Measurements from ENCODE around the gene DNAJC4. TPM values are rescaled to one million over a fixed set of nuclear protein-coding genes. Genes with fewer than 3 reads are reported as not detected.

Gene DNAJC4
- total and polyA plus RNA-seq, 9 of the 15 experiments (the other 6 are each of a cell fraction or from before 2014, with no cell fraction given), result 4.0 to 32.6 (median 19.9) TPM

- intact Hi-C loops (cut with micrococcal nuclease) (loop anchor here (10.0 kb wide), 1 partner anchor 59 kb away; the partner anchor contains the start of genes CATSPERZ and ESRRA), in situ Hi-C loops (cut with MboI) (no loop called here)
- 3% methylated on average over 4 of the region's 6 CpGs for WGBS (ENCODE audit: insufficient coverage, low coverage, missing lambda C conversion rate)
- peaks cover 51% of the 10 kb centered on the region for H3K79me2 ChIP-seq (ENCODE audit: control insufficient read depth, insufficient read depth, low read length)
- H4K20me1 ChIP-seq (replicated peaks; ENCODE audit: control insufficient read depth, insufficient read depth, low read length), result 0 out of 2 replicates have a peak, but pooled peaks cover 3% of the 10 kb centered on the region
- FAIRE-seq (no peak), DNase-seq (ENCODE audit: extremely low read depth in 1 of 4, low spot score in 3 of 4) (no peak), ATAC-seq (no peak)
- peak; percentile 51 for TF ChIP-seq CBFA2T2 (conservative IDR thresholded peaks at IDR 0.05)
- TF ChIP-seq CBFA2T3 (IDR thresholded peaks at IDR 0.05), result peak; percentile 38; the same call in 1 of the 2 replicates
- TF ChIP-seq CREB3L1 (IDR thresholded peaks at IDR 0.05; ENCODE audit: borderline replicate concordance, low read depth), result no peak
- TF ChIP-seq ZNF740 (CRISPR knock-in tag; IDR thresholded peaks at IDR 0.05), result no peak
- 0 out of 4 replicates have a peak, but pooled peaks of 1 of the 2 experiments have one; percentile 24 for TF ChIP-seq ZNF740 (tag; IDR thresholded peaks at IDR 0.05)
- TF ChIP-seq POLR2G (IDR thresholded peaks at IDR 0.05; ENCODE audit: low read depth, low read length), result peak; percentile 57; the same call in 1 of the 2 replicates
- TF ChIP-seq CBX5 (IDR thresholded peaks at IDR 0.05; ENCODE audit: borderline replicate concordance, low read depth), result no peak
- TF ChIP-seq SPI1 (IDR thresholded peaks at IDR 0.05; ENCODE audit: borderline replicate concordance, low read depth, low read length), result peak; percentile 48; the same call in 1 of the 2 replicates
- TF ChIP-seq ATF7 (IDR thresholded peaks at IDR 0.05), result no peak
- 0 out of 2 replicates have a peak, but pooled peaks have one; percentile 8 for TF ChIP-seq PML (IDR thresholded peaks at IDR 0.05; ENCODE audit: low read length)
- TF ChIP-seq NR2F6 (CRISPR knock-in tag; IDR thresholded peaks at IDR 0.05), result no peak
- no peak for TF ChIP-seq PHF21A (IDR thresholded peaks at IDR 0.05; ENCODE audit: borderline replicate concordance, low read depth)
- no peak for TF ChIP-seq NEUROD1 (IDR thresholded peaks at IDR 0.05; ENCODE audit: borderline replicate concordance, low read depth, low read length, partially characterized antibody)
- TF ChIP-seq ZBTB12 (CRISPR knock-in tag; IDR thresholded peaks at IDR 0.05), result no peak
- TF ChIP-seq FOXP4 (CRISPR knock-in tag; IDR thresholded peaks at IDR 0.05; ENCODE audit: borderline replicate concordance), result no peak
- H3K9me1 ChIP-seq (ENCODE audit: control insufficient read depth, insufficient read depth, low read length), result no peaks in the 10 kb centered on the region
- H2AFZ ChIP-seq (ENCODE audit: low read depth, low read length), result no peak overlapping the region
- ChIA-PET CTCF (ENCODE audit: low intra/inter-chr PET ratio) (no interaction called here), POLR2A (interaction anchor here (0.6 to 7.8 kb wide), 8 partner anchors 8 to 60 kb away, joined by 3 to 58 read pairs (median 5); partner anchors contain the start of genes FERMT3, STIP1 and VEGFB)
- H3K4me1 ChIP-seq (replicated peaks in 1 of 2; ENCODE audit: control insufficient read depth in 2 of 2, insufficient read depth in 2 of 2, low read length in 2 of 2), result peaks cover 37 to 88% of the 10 kb centered on the region in 2 experiments
- H3K9me3 ChIP-seq (replicated peaks; ENCODE audit: control insufficient read depth, insufficient read depth, low read depth, low read length), result no peaks in the 10 kb centered on the region
- H3K27me3 ChIP-seq (ENCODE audit: control insufficient read depth in 2 of 2, insufficient read depth in 2 of 2, low read length in 2 of 2), result no peaks in the 10 kb centered on the region
- H3K4me2 ChIP-seq (ENCODE audit: insufficient read depth, low read length), result peak overlapping the region; percentile 99
- no TSS peak for BruUV-seq (replicated peaks)
- peak overlapping the region; percentile 98 for H3K27ac ChIP-seq (ENCODE audit: extremely low read depth, low read depth, low read length)
- H3K36me3 ChIP-seq (ENCODE audit: control insufficient read depth, insufficient read depth, low read length), result peaks cover 37% of the 10 kb centered on the region
- peak overlapping the region; percentile 98 for H3K4me3 ChIP-seq
- H3K9ac ChIP-seq (ENCODE audit: insufficient read depth in 1 of 2, low read depth in 2 of 2, low read length in 2 of 2), result peak overlapping the region; percentile 95 to 98
Observed at GRCh38 chr11:64245401-64245796, 15.1 kb downstream of the DNAJC4 start.
